ENCODE results near the gene PCARE. TPM values are rescaled to one million over a fixed set of nuclear protein-coding genes. Genes with fewer than 3 reads are reported as not detected.

Gene PCARE
- total RNA-seq, 1 experiment from 2014 or later, result not detected

GRCh38 chr2:29096969-29097368 lies 22.6 kb upstream of the PCARE start:
- DNase-seq (ENCODE audit: low read depth), result no peak

- peak; percentile 80 for DNase-seq (ENCODE audit: low read depth)
These were observed 16.0 kb upstream of the PCARE start for GRCh38 chr2:29090311-29090710.

- DNase-seq (ENCODE audit: low read depth), result no peak
These were observed 10.2 kb upstream of the PCARE start for GRCh38 chr2:29084554-29084953.

DNA sequence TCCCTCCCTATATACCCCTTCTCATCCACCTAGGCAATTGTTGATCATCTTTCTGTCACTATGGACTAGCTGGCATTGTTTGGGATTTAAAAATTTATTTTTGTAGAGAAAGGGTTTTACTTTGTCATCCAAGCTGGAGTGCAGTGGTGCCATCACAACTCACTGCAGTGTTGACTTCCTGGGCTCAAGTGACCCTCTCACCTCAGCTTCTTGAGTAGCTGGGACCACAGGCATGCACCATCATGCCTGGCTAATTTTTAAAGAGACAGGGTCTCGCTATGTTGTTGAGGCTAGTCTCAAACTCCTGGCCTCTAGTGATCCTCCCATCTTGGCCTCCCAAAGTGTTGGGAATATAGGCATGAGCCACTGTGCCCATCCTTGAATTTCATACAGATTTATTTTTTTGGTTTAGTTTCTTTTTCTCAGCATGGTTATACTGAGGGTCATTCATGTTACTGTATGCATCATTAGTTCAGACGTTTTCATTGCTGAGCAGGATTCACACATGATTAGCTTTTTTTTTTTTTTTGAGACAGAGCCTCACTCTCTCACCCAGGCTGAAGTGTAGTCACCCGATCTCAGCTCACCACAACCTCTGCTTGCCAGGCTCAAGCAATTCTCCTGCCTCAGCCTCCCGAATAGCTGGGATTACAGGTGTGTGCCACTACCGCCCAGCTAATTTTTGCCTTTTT lies 8.6 kb upstream of the PCARE start:
- no peak for DNase-seq (ENCODE audit: low read depth)

- no peak for DNase-seq (ENCODE audit: low read depth)
These were observed 6.8 kb upstream of the PCARE start for GRCh38 chr2:29080886-29081743.

DNA sequence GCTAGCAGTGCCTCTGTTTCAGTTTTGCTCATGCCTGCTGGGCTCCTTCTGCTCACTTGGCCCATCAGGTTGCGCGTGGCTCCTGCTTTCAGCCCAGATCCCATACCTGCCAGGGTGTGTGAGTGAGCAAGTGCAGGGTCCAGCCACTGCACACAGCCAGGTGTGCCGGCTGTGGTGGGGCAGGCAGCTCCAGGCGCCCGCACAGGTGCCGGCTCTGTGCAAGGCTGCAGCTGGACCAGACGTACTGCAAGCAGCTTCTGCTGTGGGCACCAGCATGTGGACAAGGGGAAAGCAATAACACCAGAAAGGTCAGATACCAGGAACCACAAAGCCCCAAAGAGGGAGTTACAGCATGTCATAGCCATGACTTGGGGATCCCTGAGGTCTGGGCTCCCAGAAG lies 5.6 kb upstream of the PCARE start:
- no peak for DNase-seq (ENCODE audit: low read depth)

DNA sequence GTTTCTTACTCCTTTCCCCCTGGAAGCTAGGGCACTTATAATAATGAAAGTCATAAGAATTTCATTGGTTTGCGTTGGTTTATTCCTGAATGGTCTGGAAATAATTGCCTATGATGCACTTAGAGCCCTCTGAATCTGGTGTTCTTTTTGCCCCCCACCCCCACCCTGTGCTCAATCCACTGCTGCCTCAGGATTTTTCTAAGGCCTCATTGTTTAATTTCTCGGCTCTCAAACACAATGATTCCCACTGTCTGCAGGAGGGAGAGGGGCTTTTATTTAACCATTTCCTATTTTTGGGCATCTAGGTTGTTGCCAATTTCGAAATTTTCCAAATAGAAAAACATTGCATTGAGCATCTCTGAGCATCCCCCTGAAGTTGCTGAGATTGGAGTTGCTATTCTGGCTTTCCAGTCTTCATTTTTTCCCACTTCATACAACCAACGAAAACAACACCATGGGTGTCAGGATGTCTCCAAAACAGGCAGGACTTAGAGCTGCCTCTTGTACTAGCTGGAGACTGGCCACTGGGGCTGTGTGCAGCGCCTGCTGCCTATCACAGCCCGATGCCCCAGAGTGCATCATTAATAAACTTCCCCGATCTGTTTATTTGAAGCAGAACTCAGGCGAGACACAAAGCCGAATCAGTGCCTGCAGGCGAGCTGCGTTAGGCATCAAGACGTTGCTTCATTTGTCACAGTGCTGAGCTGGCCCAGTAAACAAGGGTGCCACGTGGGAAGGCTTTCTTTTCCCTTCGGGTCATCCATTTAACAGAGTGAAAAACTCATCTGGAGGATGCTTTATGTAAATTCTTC lies 1.8 kb upstream of the PCARE start:
- peak; percentile 86 for DNase-seq (ENCODE audit: low read depth)

DNA sequence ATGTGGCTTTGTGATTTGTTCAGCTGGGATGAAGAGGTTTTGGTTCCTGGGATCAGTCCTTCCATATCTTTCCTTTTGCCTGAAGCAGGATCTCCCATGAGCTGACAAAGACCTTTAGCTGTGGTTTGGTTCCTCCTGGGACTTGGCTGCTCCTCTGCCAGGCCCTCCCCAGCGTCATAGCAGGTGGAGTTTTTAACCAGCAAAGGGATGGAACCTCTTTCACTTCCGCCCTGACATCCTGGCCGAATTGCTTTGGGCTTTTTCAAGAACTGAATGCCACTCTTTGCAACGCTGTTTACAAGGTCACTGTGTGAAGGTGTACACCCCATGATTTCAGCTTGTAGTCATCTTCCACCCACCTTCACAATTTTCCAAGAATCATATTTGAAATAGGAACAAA lies 390 bp downstream of the PCARE start:
- no peak for DNase-seq (ENCODE audit: low read depth)

DNA sequence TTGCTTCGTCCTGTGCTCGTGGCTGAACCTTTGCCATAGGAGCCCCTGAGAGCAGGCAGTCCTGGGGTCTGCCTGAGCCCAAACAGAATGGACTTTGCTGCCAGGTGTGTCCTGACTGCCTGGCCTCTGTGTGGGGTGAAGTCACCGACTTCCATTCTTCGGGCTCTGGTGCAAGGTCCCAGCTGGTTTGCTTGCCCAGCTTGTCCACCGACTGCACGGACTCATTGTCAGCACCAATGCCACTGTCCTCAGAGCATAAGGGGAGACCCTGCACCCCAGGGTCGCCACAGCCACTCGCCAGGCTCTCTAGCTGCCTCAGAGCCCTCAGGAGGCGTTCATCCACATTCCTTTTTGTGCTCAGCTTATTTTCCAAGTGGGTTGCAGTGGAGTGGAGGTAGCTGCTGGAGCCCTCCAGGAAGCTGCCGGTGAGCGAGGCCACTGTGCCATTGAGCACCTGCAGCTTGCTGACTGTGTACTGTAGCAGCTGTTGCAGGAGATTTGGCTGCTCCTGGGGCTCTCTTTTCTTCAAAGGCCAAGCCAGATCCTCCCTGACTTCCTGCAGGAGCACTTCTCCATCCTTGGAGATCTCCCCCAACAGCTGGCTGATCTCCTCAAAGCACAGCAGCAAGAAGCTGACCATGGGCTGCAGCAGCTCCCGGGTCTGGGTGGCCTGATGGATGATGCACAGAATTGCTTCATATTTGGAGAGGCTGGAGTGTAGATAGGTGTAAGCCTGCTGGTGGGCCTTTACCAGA lies 1.2 kb downstream of the PCARE start:
- DNase-seq (ENCODE audit: low read depth), result no peak

GRCh38 chr2:29072251-29072650 lies 2.1 kb downstream of the PCARE start:
- DNase-seq (ENCODE audit: low read depth), result no peak

- no peak for DNase-seq (ENCODE audit: low read depth)
These were observed 3.0 kb downstream of the PCARE start for GRCh38 chr2:29071032-29071975.

- DNase-seq (ENCODE audit: low read depth), result no peak
These were observed 3.8 kb downstream of the PCARE start for GRCh38 chr2:29070526-29070925.

DNA sequence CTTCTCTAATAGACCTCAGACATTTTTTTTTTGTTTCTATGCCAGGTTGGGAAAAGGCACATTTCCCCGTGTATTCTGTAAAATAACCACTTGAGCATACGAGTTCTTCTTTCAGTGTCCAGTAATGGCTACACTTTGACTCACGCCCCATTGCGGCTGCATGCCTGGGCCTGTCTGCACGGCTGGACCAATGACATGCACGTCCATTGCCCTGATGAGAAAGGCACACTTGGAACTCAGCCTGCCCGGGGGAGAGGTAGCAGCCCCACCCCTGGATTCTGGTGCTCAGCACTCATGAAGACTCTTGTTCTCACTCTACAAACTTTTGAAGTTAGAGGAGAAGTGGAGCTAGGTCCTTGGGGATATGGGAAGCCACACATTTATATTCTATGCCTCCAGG lies 5.8 kb downstream of the PCARE start:
- no peak for DNase-seq (ENCODE audit: low read depth)

- DNase-seq (ENCODE audit: low read depth), result no peak
These were observed 7.2 kb downstream of the PCARE start for GRCh38 chr2:29066997-29067605.

DNA sequence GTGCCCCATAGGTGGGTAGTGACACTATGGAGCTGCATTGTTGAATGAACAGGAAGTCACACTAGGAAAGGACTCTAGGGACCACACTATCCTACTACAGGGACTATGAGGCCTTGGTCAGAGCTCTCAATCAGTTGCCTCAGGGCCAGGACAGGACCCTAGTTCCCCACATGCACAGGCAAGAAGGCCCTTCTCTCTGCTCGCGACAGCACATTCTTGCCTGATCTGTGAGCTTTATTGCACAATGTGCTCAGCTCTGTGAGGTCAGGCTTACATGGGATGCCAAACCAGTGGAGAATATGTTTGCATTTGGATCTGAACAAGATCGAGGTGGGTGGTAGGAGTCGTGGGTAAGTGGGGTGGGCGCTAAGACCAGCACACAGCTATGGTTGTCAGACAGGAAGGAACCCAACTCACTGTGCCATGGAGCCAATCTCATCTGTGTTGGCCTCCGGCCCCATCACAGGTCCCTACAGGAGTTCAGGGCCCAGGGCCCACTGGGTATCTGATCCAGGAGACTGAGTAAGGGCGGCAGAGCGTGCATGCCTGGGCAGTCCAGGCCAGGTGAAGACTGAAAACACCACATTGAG lies 8.0 kb downstream of the PCARE start:
- no peak for DNase-seq (ENCODE audit: low read depth)

- no peak for DNase-seq (ENCODE audit: low read depth)
These were observed 9.1 kb downstream of the PCARE start for GRCh38 chr2:29065068-29065811.

DNA sequence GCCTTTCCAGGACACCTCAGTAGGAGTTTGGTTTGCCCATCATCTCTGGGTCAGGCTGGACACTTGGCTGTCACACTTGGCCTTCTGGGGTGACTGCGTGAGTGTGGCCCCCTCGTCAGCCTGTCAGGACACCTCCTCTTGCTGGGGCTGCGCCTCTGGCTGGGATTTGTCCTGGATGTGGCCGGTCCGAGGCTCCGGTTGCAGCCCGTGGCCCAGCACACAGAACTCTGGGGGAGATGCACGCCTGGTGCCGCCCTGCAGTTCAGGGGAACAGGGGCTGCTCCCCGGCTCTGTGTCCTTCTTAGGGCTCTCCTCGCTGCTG lies 9.6 kb downstream of the PCARE start:
- no peak for DNase-seq (ENCODE audit: low read depth)

GRCh38 chr2:29064346-29064715 lies 10.0 kb downstream of the PCARE start:
- DNase-seq (ENCODE audit: low read depth), result no peak

DNA sequence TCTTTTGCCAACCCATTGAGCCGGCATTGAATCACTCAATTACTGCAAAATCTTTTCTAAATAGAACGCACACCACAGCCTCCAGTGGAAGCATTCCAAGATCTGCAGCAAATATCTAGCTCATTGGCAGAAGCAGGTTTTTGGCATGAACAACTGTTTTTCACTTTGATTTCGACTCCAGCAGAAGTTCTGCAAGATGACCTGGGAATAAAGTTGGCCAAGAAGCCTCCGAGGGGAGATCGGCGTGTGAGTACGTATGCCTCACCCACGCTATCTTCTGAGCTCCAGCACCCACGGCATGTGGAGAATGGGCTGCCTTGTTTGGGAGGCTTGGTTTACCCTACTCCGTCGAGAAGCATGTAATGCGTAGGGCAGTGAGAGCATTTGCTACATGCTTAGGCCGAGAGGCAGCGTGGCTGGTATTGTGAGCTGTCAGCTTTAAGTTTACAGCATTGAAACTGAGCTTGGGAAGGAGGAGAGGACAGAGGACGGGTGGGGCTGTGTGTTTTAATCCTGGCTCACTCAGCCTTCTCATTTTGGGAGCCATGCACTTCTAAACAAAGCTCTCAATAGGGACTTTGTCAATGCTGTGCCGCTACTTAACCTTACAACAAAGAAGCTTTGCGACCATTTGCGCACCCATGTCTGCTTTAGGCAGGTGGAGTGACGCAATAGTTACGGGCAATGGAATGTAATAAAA lies 10.5 kb downstream of the PCARE start:
- DNase-seq (ENCODE audit: low read depth), result no peak

All from RPMI7951 (cell line).